ENCODE data around the gene CIDEB. TPM values are rescaled to one million over a fixed set of nuclear protein-coding genes. Genes with fewer than 3 reads are reported as not detected.
A peak's percentile ranks its signal among the peaks of the same experiment; 100 is the strongest.

Gene CIDEB
- total and polyA plus RNA-seq, 2 of the 13 experiments (the other 11 are each of a cell fraction or from before 2014, with no cell fraction given), result 35.8 to 110 TPM

DNA sequence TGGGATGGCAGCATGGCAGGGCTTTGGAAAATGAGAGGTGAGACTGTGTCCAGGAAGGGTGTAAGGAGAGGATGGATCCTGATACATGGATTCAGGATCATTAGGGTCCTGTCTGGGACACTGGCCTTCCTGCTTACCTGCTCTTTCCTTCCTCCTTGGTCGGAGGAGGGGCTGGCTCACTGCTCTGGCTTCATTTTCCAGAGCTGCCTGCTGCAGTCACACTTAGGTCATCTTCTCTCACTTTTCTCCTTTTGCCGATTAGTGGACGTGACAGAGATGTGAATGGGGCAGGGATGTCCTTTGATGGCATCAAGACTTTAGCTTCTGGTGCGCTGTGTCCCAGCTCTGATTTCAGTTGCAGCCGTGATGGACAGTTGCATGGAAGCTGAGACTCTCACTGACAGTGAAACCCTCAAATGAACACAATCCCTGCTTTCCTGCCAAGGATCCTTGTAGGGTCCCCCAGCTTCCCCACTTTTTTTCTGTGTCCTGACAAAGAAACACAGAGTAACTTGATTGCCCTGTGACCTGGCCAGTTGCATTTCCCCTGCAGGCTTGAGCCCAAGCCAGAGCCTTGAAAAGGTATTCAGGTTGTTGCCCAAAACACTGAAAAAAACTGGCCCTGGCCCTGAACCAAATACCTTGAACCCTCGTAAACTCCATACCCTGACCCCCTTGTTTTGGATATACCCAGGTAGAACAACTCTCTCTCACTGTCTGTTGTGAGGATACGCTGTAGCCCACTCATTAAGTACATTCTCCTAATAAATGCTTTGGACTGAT is 756 bp upstream of the CIDEB start (continued):
- TF ChIP-seq ELF4 (CRISPR knock-in tag; IDR thresholded peaks at IDR 0.05; ENCODE audit: borderline replicate concordance) (no peak), CBX5 (CRISPR knock-in tag; IDR thresholded peaks at IDR 0.05; ENCODE audit: borderline replicate concordance) (0 out of 2 replicates have a peak, but pooled peaks have one; percentile 47), SETDB1 (CRISPR knock-in tag; IDR thresholded peaks at IDR 0.05; ENCODE audit: borderline replicate concordance) (no peak), ZNF570 (CRISPR knock-in tag; IDR thresholded peaks at IDR 0.05; ENCODE audit: borderline replicate concordance) (no peak), ERF (CRISPR knock-in tag; IDR thresholded peaks at IDR 0.05) (no peak), AGO2 (optimal IDR thresholded peaks at IDR 0.05; ENCODE audit: low read depth, low read length) (no peak), ZNF720 (CRISPR knock-in tag; IDR thresholded peaks at IDR 0.05) (no peak), DMAP1 (CRISPR knock-in tag; IDR thresholded peaks at IDR 0.05) (no peak), ZFY (CRISPR knock-in tag; IDR thresholded peaks at IDR 0.05) (no peak), SP140L (CRISPR knock-in tag; IDR thresholded peaks at IDR 0.05; ENCODE audit: borderline replicate concordance) (no peak), ZNF558 (CRISPR knock-in tag; IDR thresholded peaks at IDR 0.05; ENCODE audit: borderline replicate concordance) (no peak), ZNF484 (CRISPR knock-in tag; IDR thresholded peaks at IDR 0.05; ENCODE audit: borderline replicate concordance, low read depth) (no peak), CAMTA2 (CRISPR knock-in tag; IDR thresholded peaks at IDR 0.05; ENCODE audit: borderline replicate concordance) (peak; percentile 11; the same call in 1 of the 2 replicates), TMF1 (CRISPR knock-in tag; IDR thresholded peaks at IDR 0.05; ENCODE audit: low read depth) (no peak)
- TF ChIP-seq, protein P1, sequence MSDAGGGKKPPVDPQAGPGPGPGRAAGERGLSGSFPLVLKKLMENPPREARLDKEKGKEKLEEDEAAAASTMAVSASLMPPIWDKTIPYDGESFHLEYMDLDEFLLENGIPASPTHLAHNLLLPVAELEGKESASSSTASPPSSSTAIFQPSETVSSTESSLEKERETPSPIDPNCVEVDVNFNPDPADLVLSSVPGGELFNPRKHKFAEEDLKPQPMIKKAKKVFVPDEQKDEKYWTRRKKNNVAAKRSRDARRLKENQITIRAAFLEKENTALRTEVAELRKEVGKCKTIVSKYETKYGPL (CRISPR knock-in tag; IDR thresholded peaks at IDR 0.05), result no peak
- TF ChIP-seq, protein P2, sequence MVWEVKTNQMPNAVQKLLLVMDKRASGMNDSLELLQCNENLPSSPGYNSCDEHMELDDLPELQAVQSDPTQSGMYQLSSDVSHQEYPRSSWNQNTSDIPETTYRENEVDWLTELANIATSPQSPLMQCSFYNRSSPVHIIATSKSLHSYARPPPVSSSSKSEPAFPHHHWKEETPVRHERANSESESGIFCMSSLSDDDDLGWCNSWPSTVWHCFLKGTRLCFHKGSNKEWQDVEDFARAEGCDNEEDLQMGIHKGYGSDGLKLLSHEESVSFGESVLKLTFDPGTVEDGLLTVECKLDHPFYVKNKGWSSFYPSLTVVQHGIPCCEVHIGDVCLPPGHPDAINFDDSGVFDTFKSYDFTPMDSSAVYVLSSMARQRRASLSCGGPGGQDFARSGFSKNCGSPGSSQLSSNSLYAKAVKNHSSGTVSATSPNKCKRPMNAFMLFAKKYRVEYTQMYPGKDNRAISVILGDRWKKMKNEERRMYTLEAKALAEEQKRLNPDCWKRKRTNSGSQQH (CRISPR knock-in tag; IDR thresholded peaks at IDR 0.05; ENCODE audit: low read depth), result no peak
- TF ChIP-seq, protein P3, sequence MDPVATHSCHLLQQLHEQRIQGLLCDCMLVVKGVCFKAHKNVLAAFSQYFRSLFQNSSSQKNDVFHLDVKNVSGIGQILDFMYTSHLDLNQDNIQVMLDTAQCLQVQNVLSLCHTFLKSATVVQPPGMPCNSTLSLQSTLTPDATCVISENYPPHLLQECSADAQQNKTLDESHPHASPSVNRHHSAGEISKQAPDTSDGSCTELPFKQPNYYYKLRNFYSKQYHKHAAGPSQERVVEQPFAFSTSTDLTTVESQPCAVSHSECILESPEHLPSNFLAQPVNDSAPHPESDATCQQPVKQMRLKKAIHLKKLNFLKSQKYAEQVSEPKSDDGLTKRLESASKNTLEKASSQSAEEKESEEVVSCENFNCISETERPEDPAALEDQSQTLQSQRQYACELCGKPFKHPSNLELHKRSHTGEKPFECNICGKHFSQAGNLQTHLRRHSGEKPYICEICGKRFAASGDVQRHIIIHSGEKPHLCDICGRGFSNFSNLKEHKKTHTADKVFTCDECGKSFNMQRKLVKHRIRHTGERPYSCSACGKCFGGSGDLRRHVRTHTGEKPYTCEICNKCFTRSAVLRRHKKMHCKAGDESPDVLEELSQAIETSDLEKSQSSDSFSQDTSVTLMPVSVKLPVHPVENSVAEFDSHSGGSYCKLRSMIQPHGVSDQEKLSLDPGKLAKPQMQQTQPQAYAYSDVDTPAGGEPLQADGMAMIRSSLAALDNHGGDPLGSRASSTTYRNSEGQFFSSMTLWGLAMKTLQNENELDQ (CRISPR knock-in tag; IDR thresholded peaks at IDR 0.05; ENCODE audit: borderline replicate concordance), result no peak
- TF ChIP-seq, protein P4, sequence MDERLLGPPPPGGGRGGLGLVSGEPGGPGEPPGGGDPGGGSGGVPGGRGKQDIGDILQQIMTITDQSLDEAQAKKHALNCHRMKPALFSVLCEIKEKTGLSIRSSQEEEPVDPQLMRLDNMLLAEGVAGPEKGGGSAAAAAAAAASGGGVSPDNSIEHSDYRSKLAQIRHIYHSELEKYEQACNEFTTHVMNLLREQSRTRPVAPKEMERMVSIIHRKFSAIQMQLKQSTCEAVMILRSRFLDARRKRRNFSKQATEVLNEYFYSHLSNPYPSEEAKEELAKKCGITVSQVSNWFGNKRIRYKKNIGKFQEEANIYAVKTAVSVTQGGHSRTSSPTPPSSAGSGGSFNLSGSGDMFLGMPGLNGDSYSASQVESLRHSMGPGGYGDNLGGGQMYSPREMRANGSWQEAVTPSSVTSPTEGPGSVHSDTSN (CRISPR knock-in tag; IDR thresholded peaks at IDR 0.05), result no peak
- TF ChIP-seq, protein P5, sequence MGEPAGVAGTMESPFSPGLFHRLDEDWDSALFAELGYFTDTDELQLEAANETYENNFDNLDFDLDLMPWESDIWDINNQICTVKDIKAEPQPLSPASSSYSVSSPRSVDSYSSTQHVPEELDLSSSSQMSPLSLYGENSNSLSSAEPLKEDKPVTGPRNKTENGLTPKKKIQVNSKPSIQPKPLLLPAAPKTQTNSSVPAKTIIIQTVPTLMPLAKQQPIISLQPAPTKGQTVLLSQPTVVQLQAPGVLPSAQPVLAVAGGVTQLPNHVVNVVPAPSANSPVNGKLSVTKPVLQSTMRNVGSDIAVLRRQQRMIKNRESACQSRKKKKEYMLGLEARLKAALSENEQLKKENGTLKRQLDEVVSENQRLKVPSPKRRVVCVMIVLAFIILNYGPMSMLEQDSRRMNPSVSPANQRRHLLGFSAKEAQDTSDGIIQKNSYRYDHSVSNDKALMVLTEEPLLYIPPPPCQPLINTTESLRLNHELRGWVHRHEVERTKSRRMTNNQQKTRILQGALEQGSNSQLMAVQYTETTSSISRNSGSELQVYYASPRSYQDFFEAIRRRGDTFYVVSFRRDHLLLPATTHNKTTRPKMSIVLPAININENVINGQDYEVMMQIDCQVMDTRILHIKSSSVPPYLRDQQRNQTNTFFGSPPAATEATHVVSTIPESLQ (CRISPR knock-in tag; conservative IDR thresholded peaks at IDR 0.05), result no peak
- TF ChIP-seq, protein P6, sequence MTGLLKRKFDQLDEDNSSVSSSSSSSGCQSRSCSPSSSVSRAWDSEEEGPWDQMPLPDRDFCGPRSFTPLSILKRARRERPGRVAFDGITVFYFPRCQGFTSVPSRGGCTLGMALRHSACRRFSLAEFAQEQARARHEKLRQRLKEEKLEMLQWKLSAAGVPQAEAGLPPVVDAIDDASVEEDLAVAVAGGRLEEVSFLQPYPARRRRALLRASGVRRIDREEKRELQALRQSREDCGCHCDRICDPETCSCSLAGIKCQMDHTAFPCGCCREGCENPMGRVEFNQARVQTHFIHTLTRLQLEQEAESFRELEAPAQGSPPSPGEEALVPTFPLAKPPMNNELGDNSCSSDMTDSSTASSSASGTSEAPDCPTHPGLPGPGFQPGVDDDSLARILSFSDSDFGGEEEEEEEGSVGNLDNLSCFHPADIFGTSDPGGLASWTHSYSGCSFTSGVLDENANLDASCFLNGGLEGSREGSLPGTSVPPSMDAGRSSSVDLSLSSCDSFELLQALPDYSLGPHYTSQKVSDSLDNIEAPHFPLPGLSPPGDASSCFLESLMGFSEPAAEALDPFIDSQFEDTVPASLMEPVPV (CRISPR knock-in tag; IDR thresholded peaks at IDR 0.05), result no peak

Data from HepG2 (cell line).